A549 (cell line): ENCODE measurements around the gene CHN1.

Experiments
- ESRRA ChIP-seq: fragments of 150-350 bp; IDR thresholded peaks from 2 replicates; pipeline ENCODE4 v1.6.1; 2014; ENCODE audit warnings: mild to moderate bottlenecking, low read length, borderline replicate concordance
- HOXA7 ChIP-seq: fragments of 250-450 bp; sonication (Bioruptor Pico); IDR thresholded peaks from 2 replicates; pipeline ENCODE4 v1.5.0; 2020; ENCODE audit warnings: mild to moderate bottlenecking, moderate library complexity
- MAX ChIP-seq: IDR thresholded peaks from 2 replicates; pipeline ENCODE4 v1.6.1; 2012
- MAZ ChIP-seq: fragments of 150-350 bp; IDR thresholded peaks from 2 replicates; pipeline ENCODE4 v1.6.1; 2014; ENCODE audit warnings: antibody characterized with exemption, low read depth, low read length, borderline replicate concordance
- RFX5 ChIP-seq: fragments of 450-650 bp; IDR thresholded peaks from 2 replicates; pipeline ENCODE4 v1.7.1; 2014; ENCODE audit warnings: antibody characterized with exemption, mild to moderate bottlenecking, moderate library complexity
- USF2 ChIP-seq: fragments of 450-650 bp; IDR thresholded peaks from 2 replicates; pipeline ENCODE4 v1.6.1; 2014; ENCODE audit warnings: antibody characterized with exemption

GRCh38 chr2:175037941-175038340, 32.8 kb upstream of the CHN1 start:
- TF ChIP-seq RFX5 (no peak), MAX (no peak), ESRRA (no peak), HOXA7 (no peak), USF2 (no peak), MAZ (no peak)
